Right cardiac atrium (tissue), 5 donors: ENCODE results near the gene NECAB3. TPM values are rescaled to one million over a fixed set of nuclear protein-coding genes. Genes with fewer than 3 reads are reported as not detected.
"Not testable (repeated sequence)": the region's sequence is repeated elsewhere in the genome, so short reads cannot be mapped to it uniquely, and the experiment has no call there.

Source experiments
- ATAC-seq, 2 donors: fragments of 200-7000 bp; cut with Tn5 transposase; one replicate each; pipeline versions ENCODE4 v1.8.0 to v1.9.1; 2020; ENCODE audit warnings: moderate library complexity in 2 of 2, mild to moderate bottlenecking in 1 of 2
- DNase-seq, 3 donors: peaks; one replicate each; pipeline ENCODE4 v3.0.0-alpha.2; 2020
- H3K27ac ChIP-seq: one replicate; pipeline ENCODE4 v1.5.1; 2013; ENCODE audit warnings: mild to moderate bottlenecking, low read length, control low read depth, moderate library complexity
- H3K27me3 ChIP-seq: one replicate; pipeline ENCODE4 v1.6.1; 2013; ENCODE audit not compliant: control insufficient read depth, insufficient read depth
- H3K4me1 ChIP-seq: one replicate; pipeline ENCODE4 v1.6.1; 2013; ENCODE audit warnings: low read length; ENCODE audit not compliant: control insufficient read depth, insufficient read depth
- H3K4me3 ChIP-seq: one replicate; pipeline ENCODE4 v1.5.1; 2013; ENCODE audit warnings: low read length, control low read depth
- H3K9me3 ChIP-seq: one replicate; pipeline ENCODE4 v1.6.1; 2013; ENCODE audit warnings: low read length; ENCODE audit not compliant: control insufficient read depth
- whole genome bisulfite sequencing: extraction: QIAGEN DNeasy Blood & Tissue Kit; methylation state at CpG from one replicate; pipeline ENCODE4 v1.1.7; 2013; 5-methylcytosine and 5-hydroxymethylcytosine counted together
- intact Hi-C, 4 donors: fragments of 100-400 bp; cut with DNase I; formaldehyde crosslinking; loops; one replicate each; pipeline versions ENCODE4 v1.11.0 to v1.14.0; 2022 to 2023
- polyA plus RNA-seq: library from polyadenylated mRNA; stranded (reverse); fragments of 200-250 nt; gene quantifications from one replicate; pipeline ENCODE4 v1.2.3, GENCODE V29; 2013
- total RNA-seq, 4 donors: library from RNA; stranded (reverse); fragmentation: NEBNext Ultra II Directional; extraction: Animal tissue kit (Norgen Biotek cat#: 25700); gene quantifications; one replicate each; pipeline ENCODE4 v1.2.1, GENCODE V29; 2021
- donor health status: healthy with polysubstance abuse.
- donor health status: DM: no; HTN: yes; CAD: no.
- donor health status: DM: no; HTN: no; CAD: no.
- donor health status: DM: no; HTN: yes; CAD: no; lungs with severe emphysema.
- donor health status: DM: yes; HTN: yes; CAD: no.

The NECAB3 gene
- total and polyA plus RNA-seq, 5 donors: 55.4 to 61.3 (median 57.4) TPM

- 82% methylated on average over 11 of the region's 11 CpGs for WGBS
- peak; percentile 5 for ATAC-seq
- DNase-seq: peak in 2 of 3 donors; percentile 63 to 66
- intact Hi-C loops: loop anchor here in 3 of 4 donors (5.0 kb wide), 2 partner anchors 192 to 197 kb away; no protein-coding TSS in a partner anchor
- Histone ChIP-seq H3K4me1 (no peaks in the 10 kb centered on the region), H3K27ac (no peak overlapping the region), H3K9me3 (no peaks in the 10 kb centered on the region), H3K27me3 (no peaks in the 10 kb centered on the region), H3K4me3 (no peak overlapping the region)
Observed at GRCh38 chr20:33653900-33654596, 20.2 kb downstream of the NECAB3 start.

GRCh38 chr20:33653218-33653899 lies 20.9 kb downstream of the NECAB3 start:
- Histone ChIP-seq H3K9me3 (no peaks in the 10 kb centered on the region), H3K27ac (no peak overlapping the region), H3K4me1 (peaks cover 3% of the 10 kb centered on the region), H3K4me3 (no peak overlapping the region), H3K27me3 (no peaks in the 10 kb centered on the region)
- intact Hi-C loops: loop anchor here in 3 of 4 donors (5.0 kb wide), 2 partner anchors 191 to 196 kb away; no protein-coding TSS in a partner anchor
- DNase-seq (peak in 2 of 3 donors; percentile 78 to 90), ATAC-seq (peak; percentile 63 to 66)
- WGBS: 32% methylated on average over 16 of the region's 16 CpGs

- Histone ChIP-seq H3K27me3 (no peaks in the 10 kb centered on the region), H3K9me3 (no peaks in the 10 kb centered on the region), H3K4me1 (peaks cover 9% of the 10 kb centered on the region), H3K27ac (no peak overlapping the region), H3K4me3 (no peak overlapping the region)
- ATAC-seq (no peak), DNase-seq (no peak)
- WGBS: 82% methylated on average over 13 of the region's 13 CpGs
- intact Hi-C loops: loop anchor here in 3 of 4 donors (5.0 kb wide), 2 partner anchors 189 to 194 kb away; no protein-coding TSS in a partner anchor
Observed at GRCh38 chr20:33651562-33652048, 22.6 kb downstream of the NECAB3 start.

- H3K4me3 ChIP-seq: no peak overlapping the region
- DNase-seq (peak in 1 of 3 donors; percentile 33), ATAC-seq (no peak)
- H3K9me3 ChIP-seq: no peaks in the 10 kb centered on the region
- H3K27ac ChIP-seq: no peak overlapping the region
- 86% methylated on average over 10 of the region's 10 CpGs for WGBS
- intact Hi-C loops: loop anchor here in 3 of 4 donors (5.0 kb wide), 2 partner anchors 189 to 194 kb away; no protein-coding TSS in a partner anchor
- no peaks in the 10 kb centered on the region for H3K27me3 ChIP-seq
- H3K4me1 ChIP-seq: peaks cover 9% of the 10 kb centered on the region
Observed at GRCh38 chr20:33650753-33651561, 23.3 kb downstream of the NECAB3 start.

- intact Hi-C loops: loop anchor here in 3 of 4 donors (5.0 kb wide), 2 partner anchors 188 to 193 kb away; no protein-coding TSS in a partner anchor
- 90% methylated on average over 11 of the region's 11 CpGs for WGBS
- ATAC-seq: no peak
Observed at GRCh38 chr20:33650111-33650752, 24.0 kb downstream of the NECAB3 start.

GRCh38 chr20:33649201-33649681 lies 25.0 kb downstream of the NECAB3 start:
- Histone ChIP-seq H3K4me1 (peaks cover 9% of the 10 kb centered on the region), H3K4me3 (no peak overlapping the region), H3K27ac (no peak overlapping the region), H3K9me3 (no peaks in the 10 kb centered on the region), H3K27me3 (no peaks in the 10 kb centered on the region)
- ATAC-seq: peak; percentile 56 to 63
- intact Hi-C loops: no loop called here
- 70% methylated on average over 19 of the region's 19 CpGs for WGBS
- peak; percentile 79 to 89 (median 89) for DNase-seq

More at GRCh38 chr20:33650111-33650752, 24.0 kb downstream of the NECAB3 start:
- H3K4me3 ChIP-seq: no peak overlapping the region
- peak in 1 of 3 donors; percentile 40 for DNase-seq
- H3K9me3 ChIP-seq: no peaks in the 10 kb centered on the region
- peaks cover 9% of the 10 kb centered on the region for H3K4me1 ChIP-seq
- H3K27me3 ChIP-seq: no peaks in the 10 kb centered on the region
- no peak overlapping the region for H3K27ac ChIP-seq

- peak in 1 of 3 donors; percentile 47 for DNase-seq
Observed at GRCh38 chr20:33648396-33649004, 25.7 kb downstream of the NECAB3 start.

GRCh38 chr20:33647603-33648395 lies 26.4 kb downstream of the NECAB3 start:
- intact Hi-C loops: no loop called here
- Histone ChIP-seq H3K27ac (no peak overlapping the region), H3K4me3 (no peak overlapping the region)

More at GRCh38 chr20:33648396-33649004, 25.7 kb downstream of the NECAB3 start:
- H3K4me3 ChIP-seq: no peak overlapping the region
- H3K9me3 ChIP-seq: no peaks in the 10 kb centered on the region
- WGBS: 69% methylated on average over 14 of the region's 14 CpGs
- H3K27me3 ChIP-seq: no peaks in the 10 kb centered on the region
- no peak overlapping the region for H3K27ac ChIP-seq
- ATAC-seq: peak in 1 of 2 donors; percentile 28
- intact Hi-C loops: no loop called here
- H3K4me1 ChIP-seq: peaks cover 9% of the 10 kb centered on the region

GRCh38 chr20:33646959-33647602 lies 27.1 kb downstream of the NECAB3 start:
- ATAC-seq, DNase-seq, intact Hi-C loops, H3K27ac ChIP-seq, H3K27me3 ChIP-seq, H3K4me3 ChIP-seq, H3K4me1 ChIP-seq, H3K9me3 ChIP-seq: not testable (repeated sequence)
- WGBS: 75% methylated on average over 14 of the region's 14 CpGs

More at GRCh38 chr20:33647603-33648395, 26.4 kb downstream of the NECAB3 start:
- DNase-seq (peak in 1 of 3 donors; percentile 83), ATAC-seq (peak; percentile 82 to 84)
- H3K9me3 ChIP-seq: no peaks in the 10 kb centered on the region
- H3K27me3 ChIP-seq: no peaks in the 10 kb centered on the region
- peaks cover 9% of the 10 kb centered on the region for H3K4me1 ChIP-seq
- 59% methylated on average over 11 of the region's 11 CpGs for WGBS
